Fibroblast of lung (primary cell): ENCODE results near the gene NPC1L1. TPM values are rescaled to one million over a fixed set of nuclear protein-coding genes. Genes with fewer than 3 reads are reported as not detected.

Experiments used
- DNase-seq, 2 donors: peaks; one replicate each; pipeline versions ENCODE4 v3.0.0 to v3.0.0-alpha.2; 2010; ENCODE audit warnings: low read depth in 2 of 2
- H2AFZ ChIP-seq: 2 replicates; pipeline ENCODE4 v1.5.1; 2012; ENCODE audit warnings: low read length, control low read depth, inconsistent platforms
- H3K27ac ChIP-seq: 2 replicates; pipeline ENCODE4 v1.5.1; 2011; ENCODE audit warnings: low read length, control low read depth; ENCODE audit not compliant: insufficient read depth
- H3K27me3 ChIP-seq: 2 replicates; pipeline ENCODE4 v1.5.1; 2011; ENCODE audit warnings: mild to moderate bottlenecking, low read length; ENCODE audit not compliant: control insufficient read depth, insufficient read depth
- H3K36me3 ChIP-seq: 2 replicates; pipeline ENCODE4 v1.5.1; 2011; ENCODE audit warnings: low read length; ENCODE audit not compliant: control insufficient read depth, insufficient read depth
- H3K4me1 ChIP-seq: 2 replicates; pipeline ENCODE4 v1.5.1; 2011; ENCODE audit warnings: low read length; ENCODE audit not compliant: control insufficient read depth, insufficient read depth; ENCODE audit errors: extremely low read depth
- H3K4me2 ChIP-seq: 2 replicates; pipeline ENCODE4 v1.5.1; 2011; ENCODE audit warnings: low read length, control low read depth; ENCODE audit not compliant: insufficient read depth; ENCODE audit errors: extremely low read depth
- H3K4me3 ChIP-seq, 4 experiments: fragments of 200-600 bp in 1 of 4; sonication (generic) in 1 of 4; replicated peaks in 1 of 4; 2 replicates each; pipeline ENCODE4 v1.5.1; 2011 to 2016; ENCODE audit warnings: low read length in 4 of 4, low read depth in 3 of 4, mild to moderate bottlenecking in 3 of 4, control low read depth in 2 of 4, inconsistent platforms in 1 of 4, mixed read lengths in 1 of 4; ENCODE audit not compliant: insufficient read depth in 1 of 4; ENCODE audit errors: control extremely low read depth in 1 of 4
- H3K79me2 ChIP-seq: 2 replicates; pipeline ENCODE4 v1.5.1; 2012; ENCODE audit warnings: mild to moderate bottlenecking, low read length, inconsistent platforms; ENCODE audit not compliant: control insufficient read depth, insufficient read depth
- H3K9ac ChIP-seq: 2 replicates; pipeline ENCODE4 v1.5.1; 2011; ENCODE audit warnings: mild to moderate bottlenecking, low read length, control low read depth; ENCODE audit not compliant: insufficient read depth
- H3K9me3 ChIP-seq: 2 replicates; pipeline ENCODE4 v1.5.1; 2012; ENCODE audit warnings: low read depth, low read length; ENCODE audit not compliant: control insufficient read depth, insufficient read depth
- H4K20me1 ChIP-seq: 2 replicates; pipeline ENCODE4 v1.5.1; 2011; ENCODE audit warnings: low read length; ENCODE audit not compliant: control insufficient read depth, insufficient read depth; ENCODE audit errors: extremely low read depth
- CTCF ChIP-seq, 2 donors: IDR thresholded peaks in 1 of 2; conservative IDR thresholded peaks in 1 of 2; 1 replicate in 1 of 2; 2 replicates in 1 of 2; pipeline ENCODE4 v1.5.1; 2011 to 2012; ENCODE audit warnings: low read length in 2 of 2, control low read depth in 1 of 2, inconsistent platforms in 1 of 2, low read depth in 1 of 2, mild to moderate bottlenecking in 1 of 2
- EZH2 ChIP-seq: IDR thresholded peaks from 2 replicates; pipeline ENCODE4 v1.5.1; 2012; ENCODE audit warnings: low read length, control low read depth, mild to moderate bottlenecking; ENCODE audit errors: missing control alignments
- polyA plus RNA-seq, 2 donors: library from polyadenylated mRNA; depleted of rRNA in 1 of 2; stranded (reverse) in 1 of 2; unstranded in 1 of 2; fragments of >200 nt; gene quantifications; 2 replicates each; pipeline ENCODE4 v1.2.1, GENCODE V29; 2011 to 2012; ENCODE audit warnings: missing spikeins in 1 of 2
- total RNA-seq: library from RNA; depleted of rRNA; stranded (reverse); fragments of >200 nt; gene quantifications from 2 replicates; pipeline ENCODE4 v1.2.1, GENCODE V29; 2014

Gene NPC1L1
- total and polyA plus RNA-seq, 2 donors (not counting 1 experiment from before 2014, with no cell fraction given), result under 0.01 to 0.05 TPM

- peak overlapping the region; percentile 86 for H3K9ac ChIP-seq
- H3K27ac ChIP-seq, result peak overlapping the region; percentile 83
- peaks cover 7% of the 10 kb centered on the region for H3K36me3 ChIP-seq
- H2AFZ ChIP-seq, result peak overlapping the region; percentile 31
- peaks cover 3% of the 10 kb centered on the region for H3K4me1 ChIP-seq
- H3K4me3 ChIP-seq, result peak overlapping the region; percentile 74 to 96 (median 91)
- H3K79me2 ChIP-seq, result peaks cover 14% of the 10 kb centered on the region
- no peaks in the 10 kb centered on the region for H3K27me3 ChIP-seq
- no peaks in the 10 kb centered on the region for H3K9me3 ChIP-seq
- H4K20me1 ChIP-seq, result no peaks in the 10 kb centered on the region
- no peak for TF ChIP-seq EZH2
- TF ChIP-seq CTCF (conservative IDR thresholded peaks at IDR 0.05 in 1 of 2, IDR thresholded peaks at IDR 0.05 in 1 of 2; ENCODE audit: low read depth in 1 of 2, low read length in 2 of 2), result no peak
- DNase-seq, result peak; percentile 18
- H3K4me2 ChIP-seq, result peak overlapping the region; percentile 98
Measured at GRCh38 chr7:44580945-44581878, 40.1 kb upstream of the NPC1L1 start.

- peaks cover 35% of the 10 kb centered on the region for H3K79me2 ChIP-seq
- H2AFZ ChIP-seq, result no peak overlapping the region
- peaks cover 11% of the 10 kb centered on the region for H3K4me1 ChIP-seq
- peaks cover 23% of the 10 kb centered on the region for H3K36me3 ChIP-seq
- no peak overlapping the region for H3K27ac ChIP-seq
- DNase-seq, result no peak
- H3K27me3 ChIP-seq, result no peaks in the 10 kb centered on the region
- no peak overlapping the region for H3K4me2 ChIP-seq
- no peak overlapping the region for H3K4me3 ChIP-seq
- no peaks in the 10 kb centered on the region for H4K20me1 ChIP-seq
- H3K9ac ChIP-seq, result no peak overlapping the region
- no peaks in the 10 kb centered on the region for H3K9me3 ChIP-seq
- TF ChIP-seq EZH2 (no peak), CTCF (conservative IDR thresholded peaks at IDR 0.05 in 1 of 2, IDR thresholded peaks at IDR 0.05 in 1 of 2; ENCODE audit: low read depth in 1 of 2, low read length in 2 of 2) (no peak)
Measured at GRCh38 chr7:44576228-44576627, 35.1 kb upstream of the NPC1L1 start.

GRCh38 chr7:44575054-44575453, 33.9 kb upstream of the NPC1L1 start:
- peak overlapping the region in 2 of 4 experiments; percentile 94 to 95 for H3K4me3 ChIP-seq
- no peak for DNase-seq

More at GRCh38 chr7:44575054-44575453, 33.9 kb upstream of the NPC1L1 start:
- peaks cover 29% of the 10 kb centered on the region for H3K36me3 ChIP-seq
- peaks cover 8% of the 10 kb centered on the region for H3K4me1 ChIP-seq
- TF ChIP-seq CTCF (conservative IDR thresholded peaks at IDR 0.05 in 1 of 2, IDR thresholded peaks at IDR 0.05 in 1 of 2; ENCODE audit: low read depth in 1 of 2, low read length in 2 of 2) (no peak), EZH2 (no peak)
- H3K9ac ChIP-seq, result no peak overlapping the region
- H3K79me2 ChIP-seq, result peaks cover 29% of the 10 kb centered on the region
- no peaks in the 10 kb centered on the region for H3K9me3 ChIP-seq
- H3K27me3 ChIP-seq, result no peaks in the 10 kb centered on the region
- H2AFZ ChIP-seq, result no peak overlapping the region
- H3K4me2 ChIP-seq, result no peak overlapping the region
- H4K20me1 ChIP-seq, result no peaks in the 10 kb centered on the region
- no peak overlapping the region for H3K27ac ChIP-seq
